Neural cell (in vitro differentiated cells): ENCODE data around the gene SLCO1B1.
"Not testable (repeated sequence)": the region's sequence is repeated elsewhere in the genome, so short reads cannot be mapped to it uniquely, and the experiment has no call there.

ENCODE experiments used
- CTCF ChIP-seq: fragments of 450-650 bp; IDR thresholded peaks from 2 replicates; pipeline ENCODE4 v1.5.1; 2014; ENCODE audit warnings: antibody characterized with exemption, mild to moderate bottlenecking, moderate library complexity; ENCODE audit not compliant: poor library complexity, severe bottlenecking
- EZH2 ChIP-seq: fragments of 200-600, 300-800 bp; shearing (Covaris generic), sonication (generic); IDR thresholded peaks from 2 replicates; pipeline ENCODE4 v1.6.1; 2014; ENCODE audit warnings: antibody characterized with exemption, low read length, borderline replicate concordance, mild to moderate bottlenecking; ENCODE audit not compliant: insufficient read depth, poor library complexity, severe bottlenecking
- MXI1 ChIP-seq: fragments of 450-650 bp; conservative IDR thresholded peaks from 2 replicates; pipeline ENCODE4 v1.6.1; 2014; ENCODE audit warnings: antibody characterized with exemption, mild to moderate bottlenecking; ENCODE audit not compliant: poor library complexity, severe bottlenecking

GRCh38 chr12:21084753-21085152 lies 46.2 kb upstream of the SLCO1B1 start:
- not testable (repeated sequence) for TF ChIP-seq CTCF, MXI1, EZH2
